ENCODE data around the gene C20orf96.

C20orf96 gene

DNA sequence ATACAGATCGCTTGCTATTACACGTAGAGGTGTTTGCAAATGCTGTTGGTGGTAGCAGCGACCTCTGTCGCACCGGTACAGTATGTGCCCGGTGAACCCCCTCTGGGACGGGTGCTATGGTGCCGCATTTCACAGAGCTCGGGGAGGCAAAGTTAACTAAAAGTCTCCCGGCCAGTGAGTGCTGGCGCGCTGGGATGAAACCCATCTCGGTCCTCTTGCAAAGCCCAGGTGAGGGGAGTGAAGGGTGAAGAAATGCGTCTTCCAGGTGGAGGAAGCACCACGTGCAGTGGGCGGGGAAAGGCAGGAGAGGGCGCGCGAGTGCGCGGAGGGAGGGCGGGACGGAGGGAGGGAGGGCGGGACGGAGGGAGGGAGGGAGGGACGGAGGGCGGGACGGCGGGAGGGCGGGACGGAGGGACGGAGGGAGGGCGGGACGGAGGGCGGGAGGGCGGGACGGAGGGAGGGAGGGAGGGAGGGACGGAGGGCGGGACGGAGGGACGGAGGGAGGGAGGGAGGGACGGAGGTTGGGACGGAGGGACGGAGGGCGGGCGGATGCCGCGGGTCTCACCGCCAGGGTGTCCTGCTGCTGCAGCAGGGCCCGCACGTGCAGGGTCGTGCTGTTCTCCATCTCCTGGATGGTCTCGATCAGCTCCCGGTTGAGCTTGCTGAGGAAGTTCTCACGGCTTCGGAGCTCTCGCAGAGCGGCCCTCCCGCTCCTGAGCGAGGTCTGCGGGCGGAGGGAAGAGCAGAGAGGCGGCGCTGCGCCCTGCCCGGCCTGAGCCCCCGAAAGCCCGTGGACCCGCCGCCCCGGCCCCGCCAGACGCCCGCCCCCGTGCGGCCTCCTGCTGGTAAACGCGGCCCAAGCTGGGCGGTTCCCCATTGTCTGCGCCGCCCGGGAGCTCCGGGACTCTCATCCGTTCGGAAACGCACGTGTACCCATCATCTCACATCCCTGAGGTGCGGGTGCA, 11.7 kb downstream of the C20orf96 start:
- no peak for DNase-seq (ENCODE audit: low read depth)
- H3K4me3 ChIP-seq (ENCODE audit: low read depth, low read length), result no peak overlapping the region
- TF ChIP-seq CTCF (IDR thresholded peaks at IDR 0.05; ENCODE audit: insufficient read depth, low read depth, low read length, missing control alignments), result no peak

GRCh38 chr20:278181-278580, 12.4 kb downstream of the C20orf96 start:
- no peak for DNase-seq (ENCODE audit: low read depth)
- H3K4me3 ChIP-seq (ENCODE audit: low read depth, low read length), result no peak overlapping the region
- no peak for TF ChIP-seq CTCF (IDR thresholded peaks at IDR 0.05; ENCODE audit: insufficient read depth, low read depth, low read length, missing control alignments)

DNA sequence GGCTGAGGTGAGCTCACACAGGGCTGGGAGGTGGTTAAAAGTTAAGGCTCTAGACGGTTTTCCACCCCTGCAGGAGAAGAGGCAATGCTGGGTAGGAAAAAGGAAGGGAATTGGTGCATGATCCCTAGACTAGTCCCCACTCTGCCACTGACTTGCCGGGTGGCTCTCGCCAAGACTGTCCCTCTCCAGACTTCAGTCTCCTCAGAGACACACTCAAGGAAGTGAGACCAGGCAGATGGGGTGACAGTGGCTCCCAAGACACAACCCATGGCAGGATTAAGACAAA, 13.1 kb downstream of the C20orf96 start:
- no peak for TF ChIP-seq CTCF (IDR thresholded peaks at IDR 0.05; ENCODE audit: insufficient read depth, low read depth, low read length, missing control alignments)
- H3K4me3 ChIP-seq (ENCODE audit: low read depth, low read length), result no peak overlapping the region
- DNase-seq (ENCODE audit: low read depth), result no peak

DNA sequence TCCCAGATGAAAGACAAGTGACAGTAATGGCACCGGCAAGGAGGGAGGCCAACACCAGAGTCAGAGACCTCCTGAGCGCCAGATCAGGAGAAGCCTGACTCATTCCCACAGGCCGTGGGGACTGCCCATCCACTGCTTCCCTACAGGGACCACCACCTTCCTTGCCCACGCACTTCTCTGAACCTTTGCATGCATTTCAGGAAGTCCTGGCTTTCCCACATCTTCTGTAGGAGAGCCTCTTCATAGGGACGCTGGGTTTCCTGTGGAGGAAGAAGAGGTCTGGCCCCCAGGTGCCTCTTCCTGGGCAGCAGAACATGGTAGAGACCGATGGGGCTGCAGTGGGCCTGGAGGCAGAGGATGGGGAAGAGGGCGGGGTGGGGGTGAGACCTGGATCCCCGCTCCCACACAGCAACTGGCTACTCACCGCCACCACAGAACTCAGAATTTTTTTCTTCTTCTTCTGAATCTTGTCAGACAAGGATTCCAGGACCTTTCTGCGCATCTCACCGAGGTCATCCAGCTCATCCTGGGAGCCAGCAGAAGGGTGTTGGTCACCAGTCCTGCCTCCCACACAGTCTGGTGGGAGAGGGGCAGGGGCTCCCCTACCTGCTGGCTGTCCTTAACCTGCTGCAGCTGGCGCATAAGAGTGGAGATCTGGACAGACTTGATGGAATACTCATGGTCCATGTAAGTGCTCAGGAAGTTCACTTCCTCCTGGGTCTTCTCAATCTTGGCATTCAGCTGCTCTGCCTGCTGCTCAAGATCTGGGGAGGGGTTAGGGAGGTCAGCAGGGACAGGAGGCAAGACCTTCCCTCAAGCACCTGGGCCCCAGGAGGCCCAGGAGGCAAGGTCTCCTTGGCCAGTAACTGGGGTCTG, 13.7 kb downstream of the C20orf96 start:
- TF ChIP-seq CTCF (IDR thresholded peaks at IDR 0.05; ENCODE audit: insufficient read depth, low read depth, low read length, missing control alignments), result no peak
- no peak overlapping the region for H3K4me3 ChIP-seq (ENCODE audit: low read depth, low read length)
- no peak for DNase-seq (ENCODE audit: low read depth)

DNA sequence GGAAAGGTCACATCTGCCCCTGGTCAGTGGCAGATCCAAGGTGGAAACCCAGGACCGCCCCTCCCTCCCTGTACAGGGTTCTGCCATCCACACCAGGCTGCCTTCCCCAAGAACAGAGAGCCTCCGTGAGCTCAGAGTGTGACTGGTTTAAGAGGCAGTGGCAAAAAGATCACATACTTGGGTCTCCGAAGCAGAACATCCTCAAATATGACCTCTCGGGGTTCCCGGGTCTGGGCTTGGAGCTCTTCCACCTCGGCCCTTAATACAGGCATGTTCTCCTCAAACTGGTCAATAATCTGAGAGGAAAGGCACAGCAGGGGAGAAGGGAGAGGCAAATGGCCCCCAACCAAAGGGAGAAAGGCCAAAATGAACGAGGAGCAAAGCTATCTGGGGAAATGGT, 14.8 kb downstream of the C20orf96 start:
- no peak overlapping the region for H3K4me3 ChIP-seq (ENCODE audit: low read depth, low read length)
- no peak for DNase-seq (ENCODE audit: low read depth)
- no peak for TF ChIP-seq CTCF (IDR thresholded peaks at IDR 0.05; ENCODE audit: insufficient read depth, low read depth, low read length, missing control alignments)

- no peak overlapping the region for H3K4me3 ChIP-seq (ENCODE audit: low read depth, low read length)
- DNase-seq (ENCODE audit: low read depth), result no peak
- no peak for TF ChIP-seq CTCF (IDR thresholded peaks at IDR 0.05; ENCODE audit: insufficient read depth, low read depth, low read length, missing control alignments)
Observed at GRCh38 chr20:273884-274283, 16.7 kb downstream of the C20orf96 start.
